Measurements from ENCODE around the gene EMC9.

EMC9 gene

DNA sequence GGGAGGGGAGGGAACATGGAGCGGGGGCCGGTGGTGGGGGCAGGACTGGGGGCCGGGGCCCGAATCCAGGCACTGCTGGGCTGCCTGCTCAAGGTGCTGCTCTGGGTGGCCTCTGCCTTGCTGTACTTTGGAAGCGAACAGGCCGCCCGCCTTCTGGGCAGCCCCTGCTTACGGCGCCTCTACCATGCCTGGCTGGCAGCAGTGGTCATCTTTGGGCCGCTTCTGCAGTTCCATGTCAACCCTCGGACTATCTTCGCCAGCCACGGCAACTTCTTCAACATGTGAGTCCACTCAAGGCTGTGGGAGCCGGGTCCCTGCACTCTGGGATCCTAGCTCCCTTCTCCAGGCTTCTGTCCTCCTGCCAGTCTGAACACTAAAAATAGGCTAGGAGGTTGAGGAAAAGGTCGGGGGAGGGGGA is 9.8 kb downstream of the EMC9 start:
- no peak for DNase-seq (ENCODE audit: low spot score)

DNA sequence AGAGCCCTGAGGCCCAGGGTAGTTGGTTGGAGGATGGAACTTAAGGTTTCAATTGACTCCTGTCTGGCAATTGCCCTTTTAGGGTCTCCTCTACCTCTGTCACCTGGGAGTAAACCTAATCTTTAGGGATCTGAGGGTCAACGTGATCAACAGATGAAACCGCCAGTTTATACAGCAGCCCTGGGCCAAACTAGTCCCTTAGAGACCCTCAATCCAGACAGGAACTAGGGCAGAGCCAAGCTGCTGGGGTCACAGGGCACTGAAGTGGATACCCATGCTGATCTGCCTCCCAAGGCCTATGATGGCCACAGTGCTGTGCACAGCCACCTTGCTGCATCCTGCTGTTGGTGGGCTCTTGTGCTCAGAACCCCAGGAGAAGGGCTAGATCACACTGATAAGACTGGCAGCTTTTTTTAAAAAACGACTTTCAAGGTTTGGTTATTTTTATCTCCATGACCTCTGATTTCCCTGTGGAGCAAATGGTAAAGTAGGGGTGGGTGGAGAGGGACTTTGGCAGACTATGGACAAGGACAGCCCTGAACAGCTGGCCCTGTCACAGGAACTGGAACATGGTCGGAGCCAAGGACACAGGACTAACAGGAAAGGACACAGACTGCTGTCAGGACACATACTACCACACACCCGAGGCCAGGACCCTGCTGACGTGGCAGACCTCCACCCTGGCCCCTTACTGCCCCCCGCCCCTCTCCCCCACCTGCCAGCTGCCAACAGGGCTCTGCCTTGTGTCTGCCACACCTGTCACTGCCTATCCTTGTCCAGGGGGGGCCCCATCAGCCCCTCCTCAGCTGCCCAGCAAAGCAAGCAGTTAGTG is 10.5 kb downstream of the EMC9 start:
- DNase-seq (ENCODE audit: low spot score): no peak

DNA sequence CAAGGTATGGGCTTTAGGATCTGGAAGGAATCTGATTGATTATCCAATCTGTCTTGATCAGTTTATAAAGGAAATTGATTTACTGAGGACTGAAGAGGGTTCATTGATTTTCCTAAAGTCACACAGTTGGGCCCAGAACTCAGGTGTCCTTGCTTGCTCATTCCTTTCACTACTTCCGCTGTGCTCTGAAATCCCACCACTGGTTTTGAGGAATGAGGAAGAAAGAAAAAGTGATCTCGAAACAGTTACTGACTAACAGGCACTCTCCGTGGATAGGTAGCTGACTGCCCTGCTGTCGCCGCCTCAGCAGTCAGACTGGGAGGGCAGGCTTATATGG is 11.0 kb downstream of the EMC9 start, which contains the start of gene FITM1:
Gene FITM1, plus strand, starts transcription at position 280 of the 337 bp plus-strand sequence. CDS start 905 bp downstream, outside the sequence.
- no peak for DNase-seq (ENCODE audit: low spot score)

DNA sequence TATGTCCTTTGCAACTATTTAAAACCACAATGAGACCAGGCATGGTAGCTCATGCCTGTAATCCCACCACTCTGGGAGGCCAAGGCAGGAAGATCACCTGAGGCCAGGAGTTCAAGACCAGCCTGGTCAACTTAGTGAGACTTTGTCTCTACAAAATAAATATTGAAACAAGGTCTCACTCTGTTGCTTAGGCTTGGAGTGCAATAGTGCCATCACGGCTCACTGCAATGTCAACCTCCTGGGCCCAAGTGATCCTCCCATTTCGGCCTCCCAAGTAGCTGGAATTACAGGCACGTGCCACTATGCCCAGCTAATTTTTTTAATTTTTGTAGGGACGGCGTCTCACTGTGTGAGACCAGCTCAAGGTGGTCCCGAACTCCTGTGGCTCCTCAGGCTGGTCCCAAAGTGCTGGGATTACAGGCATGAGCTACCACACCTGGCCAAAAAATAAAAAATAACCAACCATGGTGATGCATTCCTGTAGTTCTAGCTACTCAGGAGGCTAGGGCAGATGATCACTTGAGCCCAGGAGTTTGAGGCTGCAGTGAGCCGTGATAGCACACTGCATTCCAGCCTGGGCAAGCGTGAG is 11.9 kb downstream of the EMC9 start:
- DNase-seq (ENCODE audit: low spot score): no peak

DNA sequence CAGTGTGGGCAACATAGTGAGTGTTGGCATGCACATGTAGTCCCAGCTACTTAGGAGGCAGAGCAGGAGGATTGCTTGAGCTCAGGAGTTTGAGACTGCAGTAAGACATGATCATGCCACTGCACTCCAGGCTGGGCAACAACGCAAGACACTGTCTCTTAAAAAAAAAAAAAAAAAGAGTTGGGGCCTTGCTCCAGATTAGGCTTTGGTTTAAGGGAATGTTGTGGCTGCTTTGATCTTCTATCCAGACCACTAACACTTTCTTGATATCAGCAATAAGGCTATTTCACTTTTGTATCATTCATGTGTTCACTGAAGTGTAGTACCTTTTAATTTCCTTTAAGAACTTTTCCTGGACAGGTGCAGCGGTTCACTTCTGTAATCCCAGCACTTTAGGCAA is 13.7 kb downstream of the EMC9 start:
- DNase-seq (ENCODE audit: low spot score): no peak

DNA sequence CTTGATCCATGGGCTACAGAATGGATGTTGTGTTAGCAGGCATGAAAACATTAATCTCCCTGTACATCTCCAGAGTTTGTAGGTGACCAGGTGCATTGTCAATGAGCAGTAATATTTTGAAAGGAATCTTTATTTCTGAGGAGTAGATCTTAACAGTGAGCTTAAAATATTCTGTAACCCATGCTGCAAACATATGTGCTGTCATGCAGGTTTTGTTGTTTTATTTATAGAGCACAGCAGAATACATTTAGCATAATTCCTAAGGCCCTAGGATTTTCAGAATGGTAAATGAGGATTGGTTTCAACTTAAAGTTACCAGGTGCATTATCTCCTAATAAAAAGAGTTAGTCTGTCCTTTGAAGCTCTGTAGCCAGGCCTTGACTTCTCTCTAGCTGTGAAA is 14.5 kb downstream of the EMC9 start:
- no peak for DNase-seq (ENCODE audit: low spot score)

DNA sequence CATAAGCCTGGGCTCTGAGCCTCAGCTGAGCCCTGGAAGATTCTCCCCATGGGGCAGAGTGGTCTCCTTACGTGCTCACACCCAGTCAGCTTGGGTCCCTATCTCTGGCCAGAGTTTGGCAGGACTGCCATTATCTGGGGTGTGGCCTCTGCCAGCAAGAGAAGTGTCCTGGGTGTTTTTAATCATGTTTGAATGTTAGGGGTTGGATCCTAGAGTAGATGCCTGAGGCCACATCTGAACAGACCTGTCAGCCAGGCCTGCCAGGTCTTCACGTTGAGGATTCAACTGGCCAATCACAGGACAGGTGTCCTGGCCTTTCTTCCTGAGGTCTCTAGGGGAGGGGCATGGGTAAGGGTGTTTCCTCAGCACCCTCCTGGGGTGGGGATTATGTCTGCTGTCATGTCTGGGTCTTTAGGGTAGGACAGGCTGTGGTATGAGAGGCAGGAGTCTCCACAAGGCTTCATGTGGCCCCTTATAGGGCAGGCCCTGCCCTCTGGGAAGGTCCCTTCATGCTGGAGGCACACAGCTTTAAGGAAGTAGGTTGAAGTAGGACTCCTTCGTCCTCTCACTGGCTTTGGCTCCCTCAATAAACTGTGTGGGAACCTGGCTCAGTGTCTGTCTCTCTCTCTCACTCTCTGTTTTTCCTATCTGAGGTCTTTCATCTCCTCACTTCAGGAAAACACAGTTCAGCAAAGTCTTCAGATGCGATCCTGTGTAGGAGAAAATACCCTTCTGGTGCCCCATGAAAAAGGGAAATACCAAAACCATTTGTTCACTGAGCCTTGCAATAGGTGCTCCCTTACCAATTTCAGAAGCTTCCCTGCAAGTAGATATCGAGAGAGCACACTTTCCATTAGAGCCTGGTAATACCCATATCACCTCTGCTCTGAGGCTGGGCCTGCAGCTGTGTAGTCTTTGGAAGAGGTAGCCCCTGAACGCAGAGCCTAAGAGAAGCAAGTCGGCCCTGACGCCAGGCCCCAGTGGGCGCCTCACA is 17.7 kb downstream of the EMC9 start:
- DNase-seq (ENCODE audit: low spot score): no peak

DNA sequence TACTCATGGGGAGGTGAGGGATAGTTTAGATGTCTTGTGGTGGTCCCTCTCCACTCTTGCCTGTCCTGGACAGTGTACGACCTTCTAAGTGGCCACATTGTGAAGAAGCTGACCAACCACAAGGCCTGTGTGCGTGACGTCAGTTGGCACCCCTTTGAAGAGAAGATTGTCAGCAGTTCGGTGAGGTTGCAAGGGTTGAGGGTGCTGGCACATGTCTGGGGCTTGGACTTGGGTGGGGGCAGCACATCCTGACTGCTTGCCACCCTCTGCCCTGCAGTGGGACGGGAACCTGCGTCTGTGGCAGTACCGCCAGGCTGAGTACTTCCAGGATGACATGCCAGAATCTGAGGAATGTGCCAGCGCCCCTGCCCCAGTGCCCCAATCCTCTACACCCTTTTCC is 18.5 kb downstream of the EMC9 start:
- DNase-seq (ENCODE audit: low spot score): no peak

DNA sequence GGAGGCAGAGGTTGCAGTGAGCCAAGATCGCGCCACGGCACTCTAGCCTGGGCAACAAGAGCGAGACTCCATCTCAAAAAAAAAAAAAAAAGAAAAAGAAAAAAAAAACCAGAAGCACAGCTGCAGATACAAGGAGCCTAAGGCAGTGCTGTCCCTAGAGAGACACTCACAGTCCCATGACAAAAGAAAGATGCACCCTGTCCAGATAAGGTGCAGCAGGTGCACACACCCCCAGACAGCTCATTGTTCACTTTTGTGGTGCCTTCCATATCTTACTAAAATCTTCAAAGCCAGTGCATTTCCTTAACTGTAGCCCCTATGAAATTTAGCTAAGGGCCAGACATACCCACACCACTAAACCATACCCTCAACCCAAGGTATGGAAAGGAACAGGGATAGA is 19.0 kb downstream of the EMC9 start:
- DNase-seq (ENCODE audit: low spot score): no peak

DNA sequence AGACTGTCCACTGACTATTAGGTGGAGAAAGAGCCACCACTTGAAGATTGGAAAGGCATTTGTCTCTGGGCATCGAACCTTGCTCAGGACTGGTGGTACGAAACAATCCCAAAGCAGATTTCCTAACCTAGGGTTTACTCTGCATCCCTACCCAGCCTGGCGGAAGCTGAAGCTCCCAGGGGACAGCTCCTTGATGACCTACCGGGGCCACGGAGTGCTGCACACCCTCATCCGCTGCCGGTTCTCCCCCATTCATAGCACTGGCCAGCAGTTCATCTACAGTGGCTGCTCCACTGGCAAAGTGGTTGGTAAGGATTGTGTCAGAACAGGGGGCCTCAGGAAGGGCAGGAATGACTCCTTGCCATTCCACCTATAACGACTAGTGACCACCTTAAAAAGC is 20.2 kb downstream of the EMC9 start:
- no peak for DNase-seq (ENCODE audit: low spot score)

DNA sequence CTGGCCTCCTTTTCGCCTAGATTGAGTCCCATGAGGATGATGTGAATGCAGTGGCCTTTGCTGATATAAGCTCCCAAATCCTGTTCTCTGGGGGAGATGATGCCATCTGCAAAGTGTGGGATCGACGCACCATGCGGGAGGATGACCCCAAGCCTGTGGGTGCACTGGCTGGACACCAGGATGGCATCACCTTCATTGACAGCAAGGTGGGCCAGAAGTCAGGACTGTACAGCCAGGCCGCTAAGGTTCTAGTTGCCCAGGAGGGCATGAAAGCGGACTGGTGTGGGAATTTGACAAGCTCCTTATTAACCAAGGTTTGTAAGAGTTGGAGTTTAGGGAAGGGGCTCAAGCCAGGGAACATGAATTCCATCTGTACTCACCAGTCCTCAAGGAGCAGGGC is 21.7 kb downstream of the EMC9 start:
- DNase-seq (ENCODE audit: low spot score): no peak

DNA sequence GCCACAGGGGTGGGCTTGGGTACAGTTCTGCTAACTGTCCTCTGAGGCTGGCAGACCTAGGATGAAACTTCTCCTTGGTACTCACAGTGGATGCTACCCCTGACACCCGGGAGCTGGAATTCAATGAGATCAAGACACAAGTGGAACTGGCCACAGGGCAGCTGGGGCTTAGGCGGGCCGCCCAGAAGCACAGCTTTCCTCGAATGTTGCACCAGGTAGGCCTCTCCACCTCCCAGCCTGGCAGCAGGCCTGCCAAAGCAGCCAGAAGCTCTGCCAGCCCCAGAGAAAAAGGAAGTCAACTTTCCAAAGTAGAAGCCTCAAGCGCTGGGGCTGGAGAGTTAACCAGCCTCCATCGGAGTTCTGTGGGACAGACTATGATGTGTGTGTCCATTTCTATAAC is 24.2 kb downstream of the EMC9 start:
- DNase-seq (ENCODE audit: low spot score): no peak

DNA sequence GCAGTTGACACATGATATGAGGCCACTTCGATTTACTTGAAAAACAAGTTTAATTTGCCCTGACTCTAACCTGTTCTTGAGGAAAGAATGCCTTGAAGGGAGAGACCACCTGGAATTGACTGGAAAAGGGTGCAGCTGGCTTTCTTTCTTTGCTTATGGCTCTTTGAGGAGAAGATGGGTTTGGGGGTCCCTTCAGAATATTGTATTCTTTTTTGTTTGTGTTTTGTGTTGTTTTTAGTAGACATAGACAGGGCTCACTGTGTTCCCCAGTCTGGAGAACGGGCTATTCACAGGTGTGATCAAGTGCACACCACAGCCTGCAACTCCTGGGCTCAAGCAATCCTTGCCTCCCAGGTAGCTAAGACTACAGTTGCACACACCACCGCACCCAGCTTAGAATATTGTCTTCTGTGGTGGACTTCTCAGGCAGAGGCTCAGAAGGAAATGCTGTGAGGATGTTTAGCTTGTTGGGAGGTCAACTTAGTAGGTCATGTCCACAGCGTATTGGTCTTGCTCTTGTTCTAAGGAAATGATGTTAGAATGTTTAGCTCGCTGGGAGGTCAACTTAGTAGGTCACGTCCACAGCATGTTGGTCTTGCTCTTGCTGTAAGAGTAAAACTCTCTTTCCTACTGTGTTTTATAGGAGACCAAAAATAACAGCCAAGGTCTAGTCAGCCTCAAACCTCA is 25.1 kb downstream of the EMC9 start:
- DNase-seq (ENCODE audit: low spot score): no peak

DNA sequence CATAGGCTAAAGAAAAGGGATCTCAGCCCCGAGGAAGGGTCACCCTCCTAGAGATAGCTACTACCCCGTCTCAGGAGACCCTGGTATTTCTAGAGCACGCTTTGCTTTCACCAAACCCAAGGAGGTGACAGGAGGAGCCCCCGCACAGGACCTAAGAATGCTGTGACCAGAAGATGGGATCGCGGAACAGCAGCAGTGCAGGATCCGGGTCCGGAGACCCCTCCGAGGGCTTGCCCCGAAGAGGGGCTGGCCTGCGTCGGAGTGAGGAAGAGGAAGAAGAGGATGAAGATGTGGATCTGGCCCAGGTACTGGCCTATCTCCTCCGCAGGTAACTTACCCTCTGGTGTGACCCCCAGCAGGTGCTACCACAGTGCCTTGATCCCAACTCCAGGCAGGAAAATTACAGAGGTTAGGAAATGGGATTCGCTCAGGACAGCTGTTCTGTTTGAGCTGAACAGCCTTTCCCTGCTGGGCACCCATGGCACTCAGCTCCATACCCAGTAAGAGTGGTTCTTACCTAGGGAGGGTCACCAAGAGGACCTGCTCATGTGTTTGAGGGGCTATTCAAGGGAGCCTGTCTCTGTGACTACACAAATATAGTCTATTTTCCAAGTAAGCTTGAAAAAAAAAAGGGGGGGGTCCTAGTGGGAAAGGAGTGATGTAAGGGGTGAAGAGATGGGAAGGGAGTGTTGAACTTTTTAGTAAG is 25.8 kb downstream of the EMC9 start:
- no peak for DNase-seq (ENCODE audit: low spot score)

DNA sequence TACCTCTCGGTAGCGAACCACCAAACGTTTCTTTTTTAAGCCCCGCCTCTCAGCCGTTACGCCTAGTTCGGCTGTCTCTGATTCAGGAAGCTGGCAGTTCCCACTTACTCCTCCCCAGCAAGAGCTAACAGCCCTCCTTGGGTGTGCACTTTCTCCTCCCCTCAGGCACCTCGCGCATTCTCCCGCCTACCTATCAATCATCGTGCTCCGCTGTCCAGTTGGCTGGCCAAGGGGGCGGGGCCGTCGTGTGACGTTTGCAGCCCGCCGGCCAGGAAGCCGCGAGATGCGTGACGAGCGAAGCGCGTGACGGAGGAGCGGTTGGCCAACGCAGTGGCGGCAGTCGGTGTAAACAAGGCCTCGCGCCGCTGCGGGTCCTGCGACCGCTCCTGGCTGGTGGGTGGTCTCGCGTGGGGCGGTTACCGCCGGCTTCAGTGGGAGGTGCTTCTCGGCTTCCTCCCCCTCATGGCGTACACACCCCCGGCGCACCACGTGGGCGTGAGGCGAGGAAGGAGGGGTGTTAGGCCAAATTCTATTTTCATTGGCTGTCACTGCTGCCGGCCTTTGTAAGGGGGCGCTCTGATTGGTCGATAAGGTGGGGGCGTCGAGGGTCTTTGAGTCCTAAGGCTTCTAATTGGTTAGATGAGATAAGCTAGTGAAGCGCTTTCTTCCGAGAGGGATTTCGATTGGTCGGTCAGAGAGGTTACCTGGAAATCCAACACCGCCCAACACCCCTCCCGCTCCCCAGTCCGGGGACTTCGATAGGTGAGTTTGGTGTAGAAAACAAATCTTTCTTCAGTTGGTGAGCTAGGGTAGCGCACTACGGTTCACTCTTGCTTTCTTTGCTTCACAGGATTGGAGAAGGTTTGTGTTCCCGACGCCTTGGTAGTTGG is 26.6 kb downstream of the EMC9 start, which contains the start of the genes DCAF11 and NRL:
Gene DCAF11, plus strand, starts transcription at position 246 of the 890 bp plus-strand sequence. CDS start 818 bp downstream, outside the sequence.
Gene NRL, minus strand, starts transcription at position 418 of the 890 bp plus-strand sequence. CDS start 32,101 bp downstream, outside the sequence.
- peak; percentile 100 for DNase-seq (ENCODE audit: low spot score)

DNA sequence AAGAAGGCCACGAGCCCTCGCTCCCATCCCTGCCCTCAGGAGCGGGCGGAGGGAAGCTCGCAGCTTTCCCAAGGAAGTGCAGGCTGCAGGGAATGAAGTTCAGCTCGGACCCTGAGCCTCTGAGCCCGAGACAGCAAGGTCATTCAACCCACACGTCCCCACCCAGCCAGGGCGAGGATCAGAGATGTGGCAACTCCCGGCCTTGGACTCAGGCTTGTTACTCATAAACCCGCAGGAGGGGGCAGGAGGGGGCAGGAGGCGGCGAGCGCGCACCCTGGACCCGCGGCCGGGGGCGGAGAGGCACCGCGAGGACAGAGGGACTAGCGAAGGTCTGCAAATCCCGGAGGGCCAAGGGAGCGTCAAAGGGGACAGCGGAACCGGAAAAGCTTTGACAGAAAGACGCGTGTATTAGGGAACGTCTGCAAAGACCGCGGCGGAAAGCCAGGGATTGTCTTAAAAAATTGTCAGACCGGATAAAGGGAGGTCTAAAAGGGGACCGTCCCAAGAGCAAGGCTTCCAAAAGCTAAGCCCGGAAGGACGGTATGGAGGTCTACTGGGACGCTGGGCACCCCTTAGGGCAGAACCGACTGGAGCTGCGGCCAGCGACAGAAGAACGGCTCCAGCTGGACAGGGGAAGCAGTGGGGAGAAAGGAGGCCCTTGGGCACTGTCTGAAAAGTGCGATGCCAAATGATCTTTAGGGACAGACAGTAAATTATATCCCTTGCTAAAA is 27.4 kb downstream of the EMC9 start:
- peak; percentile 85 for DNase-seq (ENCODE audit: low spot score)

DNA sequence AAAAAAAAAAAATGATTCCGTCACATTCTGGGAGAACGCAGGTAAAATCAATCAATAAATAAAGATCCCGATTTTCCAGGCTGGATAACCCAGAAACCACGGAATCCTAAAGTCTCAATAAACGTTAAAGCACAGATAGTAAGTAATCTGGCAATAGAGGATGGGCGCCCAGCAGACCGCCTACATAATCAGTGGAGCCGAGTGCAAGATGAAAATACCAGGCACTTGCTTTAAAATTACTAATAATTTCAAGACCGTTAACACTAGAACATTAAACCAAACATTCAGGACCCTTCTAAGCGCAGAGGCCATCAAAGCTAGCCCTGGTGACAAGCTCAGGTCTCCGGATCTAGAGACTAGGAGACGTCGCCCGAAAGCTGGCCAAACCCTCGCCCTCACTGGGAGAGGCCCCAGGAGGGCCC is 28.0 kb downstream of the EMC9 start:
- DNase-seq (ENCODE audit: low spot score): peak; percentile 18

DNA sequence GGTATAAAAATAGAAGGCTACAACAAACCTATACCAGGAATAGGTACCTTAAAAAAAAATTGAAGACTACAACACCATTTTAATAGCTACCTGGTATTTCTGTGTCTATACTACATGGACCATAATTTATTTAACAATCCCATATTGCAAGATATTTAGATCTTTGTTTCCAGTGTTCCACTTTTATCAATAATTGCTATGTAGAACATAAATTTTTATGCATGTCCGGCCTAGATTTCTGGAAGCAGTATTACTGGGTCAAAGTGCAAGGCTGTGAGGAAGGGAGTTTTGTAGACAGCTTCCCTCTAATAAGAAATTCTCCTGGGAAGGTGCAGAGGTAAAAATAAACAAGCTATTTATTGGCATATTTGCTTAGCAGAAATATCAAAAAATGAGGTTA is 30.9 kb downstream of the EMC9 start:
- DNase-seq (ENCODE audit: low spot score): no peak

DNA sequence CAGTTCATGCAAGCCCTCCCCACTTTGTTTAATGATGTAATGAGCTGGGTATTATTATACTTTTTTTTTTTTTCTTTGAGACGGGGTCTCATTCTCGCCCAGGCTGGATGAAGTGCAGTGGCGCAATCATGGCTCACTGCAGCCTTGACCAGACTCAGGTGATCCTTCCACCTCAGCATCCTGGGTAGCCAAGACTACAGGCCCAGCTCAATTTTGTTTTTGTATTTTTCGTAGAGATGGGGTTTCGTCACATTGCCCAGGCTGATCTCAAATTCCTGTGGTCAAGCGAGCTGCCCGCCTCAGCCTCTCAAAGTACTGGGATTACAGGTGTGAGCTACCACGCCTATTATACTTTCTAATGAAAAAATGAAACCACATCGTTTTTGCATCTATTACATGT is 31.3 kb downstream of the EMC9 start:
- no peak for DNase-seq (ENCODE audit: low spot score)

All from COLO829 (cell line).